HEK293T (cell line): ENCODE data around the gene C17orf100.

ENCODE experiments used
- CTCF ChIA-PET: fragments of 350-600 bp; formaldehyde crosslinking; extraction: SDS; loops from one replicate; lab custom pipeline; 2021; ENCODE audit warnings: antibody characterized with exemption, inconsistent platforms; lab: Yijun Ruan, JAX
- POLR2A ChIA-PET: fragments of 350-600 bp; formaldehyde crosslinking; extraction: SDS; loops from one replicate; lab custom pipeline; 2020; ENCODE audit warnings: antibody characterized with exemption, inconsistent platforms; lab: Yijun Ruan, JAX
- DNase-seq: peaks from one replicate; pipeline ENCODE4 v3.0.0; 2012; ENCODE audit warnings: mixed read lengths; ENCODE audit errors: extremely low spot score
- ARNT ChIP-seq: fragments of 450-650 bp; IDR thresholded peaks from 2 replicates; pipeline ENCODE4 v1.6.1; 2017; ENCODE audit warnings: mild to moderate bottlenecking
- BHLHE40 ChIP-seq: fragments of 450-650 bp; IDR thresholded peaks from 2 replicates; pipeline ENCODE4 v1.6.1; 2016; ENCODE audit warnings: mild to moderate bottlenecking, moderate library complexity, borderline replicate concordance
- CTBP1 ChIP-seq: fragments of 450-650 bp; IDR thresholded peaks from 2 replicates; pipeline ENCODE4 v1.6.1; 2016; ENCODE audit warnings: borderline replicate concordance
- ELF4 ChIP-seq: fragments of 450-650 bp; IDR thresholded peaks from 2 replicates; pipeline ENCODE4 v1.6.1; 2017; ENCODE audit warnings: antibody characterized with exemption
- FOXA1 ChIP-seq: fragments of 450-650 bp; IDR thresholded peaks from 2 replicates; pipeline ENCODE4 v1.6.1; 2016; ENCODE audit warnings: mild to moderate bottlenecking
- FOXK2 ChIP-seq: fragments of 450-650 bp; IDR thresholded peaks from 2 replicates; pipeline ENCODE4 v1.6.1; 2016; ENCODE audit warnings: mild to moderate bottlenecking
- FOXM1 ChIP-seq: fragments of 450-650 bp; IDR thresholded peaks from 2 replicates; pipeline ENCODE4 v1.6.1; 2017; ENCODE audit warnings: mild to moderate bottlenecking, borderline replicate concordance
- HDGF ChIP-seq: fragments of 450-650 bp; IDR thresholded peaks from 2 replicates; pipeline ENCODE4 v1.6.1; 2017; ENCODE audit warnings: antibody characterized with exemption, borderline replicate concordance
- L3MBTL2 ChIP-seq: fragments of 450-650 bp; conservative IDR thresholded peaks from 2 replicates; pipeline ENCODE4 v1.6.1; 2016; ENCODE audit warnings: mild to moderate bottlenecking
- LEF1 ChIP-seq: fragments of 450-650 bp; IDR thresholded peaks from 2 replicates; pipeline ENCODE4 v1.6.1; 2017; ENCODE audit warnings: mild to moderate bottlenecking, borderline replicate concordance
- NFRKB ChIP-seq: fragments of 450-650 bp; IDR thresholded peaks from 2 replicates; pipeline ENCODE4 v1.6.1; 2016; ENCODE audit warnings: mild to moderate bottlenecking, moderate library complexity
- SP1 ChIP-seq: fragments of 450-650 bp; IDR thresholded peaks from 2 replicates; pipeline ENCODE4 v1.6.1; 2017
- SUZ12 ChIP-seq: fragments of 450-650 bp; IDR thresholded peaks from 2 replicates; pipeline ENCODE4 v1.6.1; 2016; ENCODE audit warnings: mild to moderate bottlenecking
- TARDBP ChIP-seq: fragments of 450-650 bp; IDR thresholded peaks from 2 replicates; pipeline ENCODE4 v1.6.1; 2016
- ZNF384 ChIP-seq: fragments of 450-650 bp; IDR thresholded peaks from 2 replicates; pipeline ENCODE4 v1.6.1; 2016
- TF ChIP-seq, protein P1 (sequence below): fragments of 450-650 bp; IDR thresholded peaks from 2 replicates; pipeline ENCODE4 v1.6.1; 2016

Gene C17orf100

GRCh38 chr17:6668219-6668618 lies 16.7 kb downstream of the C17orf100 start:
- ChIA-PET POLR2A (no interaction called here), CTCF (no interaction called here)
- DNase-seq = no peak
- TF ChIP-seq, protein P1, sequence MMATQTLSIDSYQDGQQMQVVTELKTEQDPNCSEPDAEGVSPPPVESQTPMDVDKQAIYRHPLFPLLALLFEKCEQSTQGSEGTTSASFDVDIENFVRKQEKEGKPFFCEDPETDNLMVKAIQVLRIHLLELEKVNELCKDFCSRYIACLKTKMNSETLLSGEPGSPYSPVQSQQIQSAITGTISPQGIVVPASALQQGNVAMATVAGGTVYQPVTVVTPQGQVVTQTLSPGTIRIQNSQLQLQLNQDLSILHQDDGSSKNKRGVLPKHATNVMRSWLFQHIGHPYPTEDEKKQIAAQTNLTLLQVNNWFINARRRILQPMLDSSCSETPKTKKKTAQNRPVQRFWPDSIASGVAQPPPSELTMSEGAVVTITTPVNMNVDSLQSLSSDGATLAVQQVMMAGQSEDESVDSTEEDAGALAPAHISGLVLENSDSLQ = no peak
- no peak for TF ChIP-seq LEF1
- no peak for TF ChIP-seq HDGF
- no peak for TF ChIP-seq NFRKB
- no peak for TF ChIP-seq L3MBTL2
- no peak for TF ChIP-seq CTBP1
- TF ChIP-seq FOXM1 = no peak
- TF ChIP-seq ELF4 = no peak
- TF ChIP-seq SP1 = no peak

GRCh38 chr17:6668727-6669425 lies 17.3 kb downstream of the C17orf100 start:
- TF ChIP-seq FOXA1 (no peak), TARDBP (no peak), ZNF384 (no peak), BHLHE40 (no peak), LEF1 (no peak), FOXM1 (no peak), HDGF (no peak), ELF4 (no peak), ARNT (no peak), CTBP1 (no peak), NFRKB (no peak), L3MBTL2 (no peak), SUZ12 (no peak), SP1 (no peak), FOXK2 (no peak)
- TF ChIP-seq, protein P1 = no peak
- POLR2A ChIA-PET = no interaction called here
- no peak for DNase-seq
- CTCF ChIA-PET = no interaction called here

- ChIA-PET CTCF (interaction anchor here (0.8 kb wide), 1 partner anchor 371 kb away, joined by 4 read pairs; no protein-coding TSS in a partner anchor), POLR2A (no interaction called here)
- TF ChIP-seq NFRKB (no peak), FOXA1 (no peak), FOXK2 (no peak), CTBP1 (no peak), ZNF384 (no peak), ARNT (no peak), LEF1 (no peak), L3MBTL2 (no peak), SP1 (no peak)
- no peak for DNase-seq
These were observed 18.1 kb downstream of the C17orf100 start for GRCh38 chr17:6669479-6670212.

DNA sequence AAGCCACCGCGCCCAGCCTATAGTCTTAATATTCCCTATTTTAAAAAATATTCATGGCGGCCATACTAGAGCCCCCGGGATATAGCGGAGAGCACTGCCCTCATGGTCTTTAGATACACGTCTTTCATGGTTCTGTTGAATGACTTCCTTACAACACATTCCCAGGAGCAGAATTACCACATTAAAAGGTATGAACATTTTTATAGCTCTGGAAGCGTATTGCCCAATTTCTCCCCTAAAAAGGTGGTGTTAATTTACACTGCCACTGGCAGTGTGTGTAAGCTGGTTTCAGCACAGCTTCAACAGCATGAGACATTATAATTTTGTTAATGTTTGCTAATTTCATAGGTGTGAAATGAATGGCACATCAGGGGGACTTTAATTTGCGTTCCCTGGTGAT lies 19.0 kb downstream of the C17orf100 start:
- TF ChIP-seq SP1 (no peak), LEF1 (no peak), NFRKB (no peak), HDGF (no peak), FOXK2 (no peak), CTBP1 (no peak), L3MBTL2 (no peak), FOXA1 (no peak)
- TF ChIP-seq, protein P1 = no peak
- DNase-seq = no peak
- ChIA-PET CTCF (no interaction called here), POLR2A (no interaction called here)

GRCh38 chr17:6670999-6671398 lies 19.4 kb downstream of the C17orf100 start:
- DNase-seq = no peak
- POLR2A ChIA-PET = no interaction called here
- TF ChIP-seq CTBP1 (no peak), SUZ12 (no peak), TARDBP (no peak), ARNT (no peak), ELF4 (no peak), L3MBTL2 (no peak), HDGF (no peak), FOXK2 (no peak), SP1 (no peak), LEF1 (no peak), FOXA1 (no peak), BHLHE40 (no peak)
- CTCF ChIA-PET = no interaction called here

GRCh38 chr17:6671431-6671830 lies 19.9 kb downstream of the C17orf100 start:
- ChIA-PET POLR2A (no interaction called here), CTCF (no interaction called here)
- TF ChIP-seq, protein P1 = no peak
- TF ChIP-seq SP1 (no peak), BHLHE40 (no peak), FOXM1 (no peak), SUZ12 (no peak), ZNF384 (no peak), ELF4 (no peak), TARDBP (no peak), CTBP1 (no peak), NFRKB (no peak), FOXA1 (no peak), L3MBTL2 (no peak), HDGF (no peak), FOXK2 (no peak), LEF1 (no peak)
- DNase-seq = no peak
